Measurements from ENCODE around the gene KIFAP3. TPM values are rescaled to one million over a fixed set of nuclear protein-coding genes. Genes with fewer than 3 reads are reported as not detected.

The KIFAP3 gene
- total RNA-seq, 4 donors from 2014 or later: 25.2 to 49.2 (median 40.0) TPM

- no peaks in the 10 kb centered on the region for H3K36me3 ChIP-seq
- H3K4me3 ChIP-seq: no peak overlapping the region
- H3K27me3 ChIP-seq: no peaks in the 10 kb centered on the region
- peaks cover 0 to 18% (median 8%) of the 10 kb centered on the region in 4 donors for H3K4me1 ChIP-seq
- no peak for DNase-seq (ENCODE audit: low spot score in 2 of 2)
- WGBS, 2 donors: 34 to 37% methylated on average over 2 of the region's 2 CpGs
- TF ChIP-seq POLR2A (IDR thresholded peaks at IDR 0.05): no peak
- TF ChIP-seq EP300 (IDR thresholded peaks at IDR 0.05): no peak
- TF ChIP-seq CTCF (IDR thresholded peaks at IDR 0.05): no peak
- H3K27ac ChIP-seq: peak overlapping the region in 1 of 4 donors; percentile 75
- no peaks in the 10 kb centered on the region for H3K9me3 ChIP-seq
Measured at GRCh38 chr1:169999761-170000160, 74.7 kb downstream of the KIFAP3 start.

GRCh38 chr1:169999331-169999741 lies 75.2 kb downstream of the KIFAP3 start:
- no peaks in the 10 kb centered on the region for H3K36me3 ChIP-seq
- H3K27ac ChIP-seq: peak overlapping the region in 1 of 4 donors; percentile 75
- H3K4me3 ChIP-seq: no peak overlapping the region
- 12 to 20% methylated on average over 4 of the region's 4 CpGs for WGBS, 2 donors
- TF ChIP-seq EP300 (IDR thresholded peaks at IDR 0.05) (no peak), POLR2A (IDR thresholded peaks at IDR 0.05) (no peak), CTCF (IDR thresholded peaks at IDR 0.05) (no peak)
- H3K4me1 ChIP-seq: peaks cover 0 to 18% (median 8%) of the 10 kb centered on the region in 4 donors
- DNase-seq (ENCODE audit: low spot score in 2 of 2): peak in 1 of 2 donors; percentile 24
- no peaks in the 10 kb centered on the region for H3K27me3 ChIP-seq
- no peaks in the 10 kb centered on the region for H3K9me3 ChIP-seq

GRCh38 chr1:169995993-169996392 lies 78.5 kb downstream of the KIFAP3 start:
- no peak for TF ChIP-seq EP300 (IDR thresholded peaks at IDR 0.05)
- no peak for TF ChIP-seq CTCF (IDR thresholded peaks at IDR 0.05)
- TF ChIP-seq POLR2A (IDR thresholded peaks at IDR 0.05): no peak
- WGBS, 2 donors: 70 to 77% methylated on average over 2 of the region's 2 CpGs
- DNase-seq (ENCODE audit: low spot score in 2 of 2): no peak
- H3K36me3 ChIP-seq: peaks cover 0 to 2% (median 0%) of the 10 kb centered on the region in 3 donors
- no peak overlapping the region for H3K27ac ChIP-seq
- peaks cover 0 to 18% (median 8%) of the 10 kb centered on the region in 4 donors for H3K4me1 ChIP-seq
- no peak overlapping the region for H3K4me3 ChIP-seq
- H3K27me3 ChIP-seq: no peaks in the 10 kb centered on the region
- H3K9me3 ChIP-seq: no peaks in the 10 kb centered on the region

- Histone ChIP-seq H3K4me1 (no peaks in the 10 kb centered on the region), H3K27ac (no peak overlapping the region), H3K36me3 (peaks cover 0 to 3% (median 0%) of the 10 kb centered on the region in 3 donors), H3K4me3 (no peak overlapping the region), H3K9me3 (no peaks in the 10 kb centered on the region), H3K27me3 (no peaks in the 10 kb centered on the region)
- WGBS, 2 donors: 41 to 46% methylated on average over 2 of the region's 2 CpGs
- no peak for DNase-seq (ENCODE audit: low spot score in 2 of 2)
- no peak for TF ChIP-seq POLR2A (IDR thresholded peaks at IDR 0.05)
- TF ChIP-seq EP300 (IDR thresholded peaks at IDR 0.05): no peak
- no peak for TF ChIP-seq CTCF (IDR thresholded peaks at IDR 0.05)
Measured at GRCh38 chr1:169989246-169989645, 85.2 kb downstream of the KIFAP3 start.

- no peaks in the 10 kb centered on the region for H3K4me1 ChIP-seq
- WGBS, 2 donors: 97% methylated on average over 1 of the region's 1 CpG
- H3K27ac ChIP-seq: no peak overlapping the region
- no peaks in the 10 kb centered on the region for H3K27me3 ChIP-seq
- peaks cover 0 to 25% (median 0%) of the 10 kb centered on the region in 3 donors for H3K36me3 ChIP-seq
- TF ChIP-seq CTCF (IDR thresholded peaks at IDR 0.05) (no peak), EP300 (IDR thresholded peaks at IDR 0.05) (no peak), POLR2A (IDR thresholded peaks at IDR 0.05) (no peak)
- no peaks in the 10 kb centered on the region for H3K9me3 ChIP-seq
- DNase-seq (ENCODE audit: low spot score in 2 of 2): no peak
- no peak overlapping the region for H3K4me3 ChIP-seq
Measured at GRCh38 chr1:169985757-169986156, 88.7 kb downstream of the KIFAP3 start.

Data from tibial nerve (tissue), 4 donors.